HL-60/S4 treated with phorbol 12-myristate 13-acetate at 8.2 ng/mL for 4 days and 3 days (cell line): ENCODE data around the gene EVC2.

Experiments used
- in situ Hi-C: fragments of 300-500 bp; cut with MboI; formaldehyde crosslinking; loops from 2 replicates; pipeline ENCODE4 v1.15.0; 2022; ENCODE audit warnings: low sequenced_read_pairs

The EVC2 gene

DNA sequence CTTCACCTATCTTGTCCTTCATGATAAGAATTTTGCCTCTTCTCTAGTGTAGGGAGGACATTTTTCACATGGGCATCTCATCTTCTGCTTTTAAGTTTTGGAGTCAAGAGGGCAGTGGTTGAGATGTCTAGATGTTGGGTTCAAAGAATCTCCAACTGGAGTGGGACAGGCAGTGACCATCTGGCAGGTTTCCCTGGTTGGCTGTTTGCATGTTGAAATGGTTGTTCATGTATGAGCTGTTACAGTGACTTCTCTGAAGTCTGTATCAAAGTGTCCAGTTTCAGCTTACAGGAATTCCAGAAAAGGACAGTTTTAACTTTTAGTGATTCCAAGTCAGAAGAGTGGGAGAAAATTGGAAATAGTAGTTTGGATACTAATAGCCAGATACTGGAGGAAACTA lies 192.7 kb downstream of the EVC2 start:
- in situ Hi-C loops, result no loop called here
